HG03139 (cell line): ENCODE data around the gene CADM3.

ENCODE experiments used
- ATAC-seq: cut with Tn5 transposase; IDR thresholded peaks from one replicate; pipeline ENCODE4 v1.9.1; 2021; ENCODE audit not compliant: unreplicated experiment

Gene CADM3

GRCh38 chr1:159248311-159248710 is 76.9 kb downstream of the CADM3 start:
- ATAC-seq = no peak

GRCh38 chr1:159250638-159251216 is 79.3 kb downstream of the CADM3 start:
- no peak for ATAC-seq
